Measurements from ENCODE around the gene CDH23.

CDH23 gene

DNA sequence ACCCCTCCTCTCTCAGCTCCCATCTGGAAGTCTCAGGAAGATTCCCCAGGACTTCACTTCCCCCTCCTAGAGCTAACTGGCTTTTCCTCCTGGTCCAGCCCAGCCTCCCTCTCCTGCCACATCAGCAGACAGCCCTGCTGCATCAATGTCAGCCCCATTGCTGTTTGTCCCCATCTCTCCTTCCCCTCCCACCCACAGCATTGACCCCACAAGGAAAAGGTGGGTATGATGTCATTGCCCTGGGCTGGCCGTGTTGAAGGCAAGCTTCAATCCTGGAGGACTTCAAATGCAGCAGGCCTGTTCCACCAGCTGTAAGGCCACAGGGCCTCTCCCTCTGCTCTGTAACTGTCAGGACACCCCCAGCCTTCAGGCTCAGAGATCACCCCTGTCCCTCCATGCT lies 256.3 kb downstream of the CDH23 start:
- DNase-seq (ENCODE audit: low read depth in 1 of 2, low spot score in 1 of 2), result no peak
- in situ Hi-C loops (cut with HindIII; ENCODE audit: low pct_unique_long_range_greater_than_20kb, low sequenced_read_pairs), result no loop called here

DNA sequence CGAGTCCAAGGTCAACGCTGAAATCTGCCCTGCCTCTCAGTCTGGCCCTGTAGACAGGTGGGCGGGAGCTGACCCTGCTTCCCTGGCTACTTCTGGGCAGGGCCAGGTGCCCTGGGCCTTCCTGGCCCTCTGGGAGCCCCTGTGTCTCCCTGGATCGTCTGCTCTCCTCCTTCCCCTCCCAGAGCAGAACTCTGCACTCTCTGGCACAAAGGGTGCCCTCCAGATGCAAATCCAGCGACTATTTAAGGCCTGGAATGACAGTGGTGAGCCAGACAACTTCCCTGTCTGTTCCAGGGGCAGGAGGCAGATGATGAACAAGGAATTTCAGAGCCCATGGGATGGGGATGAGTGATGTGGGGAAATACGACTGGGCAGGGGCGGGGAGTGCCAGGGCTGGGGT lies 259.5 kb downstream of the CDH23 start:
- in situ Hi-C loops (cut with HindIII; ENCODE audit: low pct_unique_long_range_greater_than_20kb, low sequenced_read_pairs), result no loop called here
- TF ChIP-seq JUND (IDR thresholded peaks at IDR 0.05; ENCODE audit: low read depth), result no peak
- DNase-seq (ENCODE audit: low read depth in 1 of 2, low spot score in 1 of 2), result no peak

More for the DNA sequence above, 256.3 kb downstream of the CDH23 start:
- TF ChIP-seq JUND (IDR thresholded peaks at IDR 0.05; ENCODE audit: low read depth), result no peak

DNA sequence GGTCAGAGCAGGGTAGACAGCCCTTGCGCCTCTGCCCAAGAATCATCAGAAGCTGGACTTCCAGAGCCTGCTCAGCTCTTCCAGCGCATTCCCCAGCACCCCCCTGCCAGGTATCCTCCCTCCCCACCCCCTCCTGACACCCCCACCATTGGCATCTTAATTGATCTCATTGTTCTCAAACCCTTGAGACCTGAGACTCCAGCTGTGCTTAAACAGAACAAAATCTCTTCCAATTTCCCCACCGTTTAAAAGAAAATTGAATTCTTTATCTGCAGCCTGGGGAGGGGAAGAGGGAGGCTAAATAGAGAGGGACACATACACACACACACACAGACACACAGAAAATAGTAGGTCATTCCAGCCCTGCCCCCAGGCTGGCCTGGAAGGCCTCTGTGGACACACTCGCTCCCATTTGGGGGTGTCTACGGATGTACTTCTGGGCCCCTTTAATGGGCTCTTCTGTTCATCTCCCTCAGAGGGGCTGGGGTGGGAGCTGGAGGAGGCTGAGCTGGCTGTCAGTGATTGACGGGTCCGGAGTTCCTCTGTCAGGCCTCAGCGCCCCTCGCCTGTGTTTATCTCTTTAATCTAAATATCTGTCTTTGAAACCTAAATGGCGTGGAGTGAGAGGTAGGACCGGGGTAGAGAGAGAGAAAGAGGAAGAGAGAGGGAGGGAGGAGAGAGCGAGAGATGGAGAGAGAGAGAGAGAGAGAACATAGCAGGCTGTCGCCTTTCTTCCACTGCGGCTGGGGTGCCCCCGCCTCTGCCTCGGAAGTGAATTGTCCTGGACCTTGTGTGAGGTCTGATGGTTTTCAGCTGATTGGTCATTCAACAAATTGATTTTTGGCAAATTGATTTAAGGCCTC lies 261.1 kb downstream of the CDH23 start:
- in situ Hi-C loops (cut with HindIII; ENCODE audit: low pct_unique_long_range_greater_than_20kb, low sequenced_read_pairs), result no loop called here
- TF ChIP-seq JUND (IDR thresholded peaks at IDR 0.05; ENCODE audit: low read depth), result no peak
- no peak for DNase-seq (ENCODE audit: low read depth in 1 of 2, low spot score in 1 of 2)

DNA sequence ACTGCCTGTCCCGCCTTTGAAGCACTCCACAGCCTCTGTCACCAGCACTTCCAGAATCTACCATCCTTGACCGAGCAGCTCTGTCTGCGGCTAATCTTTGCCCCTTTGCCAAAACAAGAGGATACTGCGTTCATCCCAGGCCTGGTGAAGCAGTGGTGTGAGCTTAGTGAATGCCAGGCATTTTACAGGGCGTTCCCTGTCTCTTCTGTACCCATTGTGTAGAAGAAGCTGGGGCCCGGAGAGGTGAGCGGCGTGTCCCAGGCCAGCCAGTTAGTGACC lies 261.7 kb downstream of the CDH23 start:
- no peak for TF ChIP-seq JUND (IDR thresholded peaks at IDR 0.05; ENCODE audit: low read depth)
- in situ Hi-C loops (cut with HindIII; ENCODE audit: low pct_unique_long_range_greater_than_20kb, low sequenced_read_pairs), result no loop called here
- DNase-seq (ENCODE audit: low read depth in 1 of 2, low spot score in 1 of 2), result no peak

DNA sequence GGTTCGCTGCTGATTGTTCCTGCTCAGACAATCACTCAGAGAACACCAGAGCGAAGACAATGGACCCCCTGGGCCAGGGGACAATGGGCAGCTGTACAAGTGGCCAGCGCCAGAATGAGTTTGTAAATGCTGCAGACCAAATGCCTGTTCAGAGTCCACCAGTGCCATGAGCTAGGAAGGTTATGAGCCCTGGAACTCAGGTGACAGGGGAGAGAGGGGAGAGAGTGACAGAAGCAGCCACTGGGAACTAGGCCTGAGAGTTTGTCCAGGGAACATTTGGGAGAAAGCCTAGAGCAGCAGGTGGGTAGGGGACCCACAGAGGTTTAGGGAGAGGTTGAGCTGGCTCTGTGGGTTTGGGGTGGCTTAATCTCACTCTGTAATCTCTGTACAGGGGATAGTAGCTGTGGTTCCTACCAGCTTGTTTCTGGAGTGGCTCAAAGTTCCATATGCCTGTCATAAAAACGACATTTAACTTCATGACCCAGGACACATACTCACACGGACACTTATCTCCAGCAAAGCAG lies 262.5 kb downstream of the CDH23 start:
- TF ChIP-seq JUND (IDR thresholded peaks at IDR 0.05; ENCODE audit: low read depth), result no peak
- DNase-seq (ENCODE audit: low read depth in 1 of 2, low spot score in 1 of 2), result no peak
- in situ Hi-C loops (cut with HindIII; ENCODE audit: low pct_unique_long_range_greater_than_20kb, low sequenced_read_pairs), result no loop called here

DNA sequence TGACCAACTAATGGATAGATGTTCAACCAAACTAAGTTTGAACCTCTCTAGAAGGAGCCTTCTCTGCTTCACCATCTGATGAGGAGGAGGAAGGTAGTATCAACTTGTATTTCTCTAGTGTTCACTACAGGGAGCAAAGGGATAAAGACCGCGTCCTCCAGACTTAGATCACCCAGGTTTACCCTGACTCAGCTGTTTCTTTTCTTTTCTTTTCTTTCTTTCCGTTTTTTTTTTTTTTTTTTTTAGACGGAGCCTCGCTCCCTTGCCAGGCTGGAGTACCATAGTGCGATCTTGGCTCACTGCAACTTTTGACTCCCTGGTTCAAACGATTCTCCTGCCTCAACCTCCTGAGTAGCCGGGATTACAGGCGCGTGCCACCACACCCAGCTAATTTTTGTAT lies 263.0 kb downstream of the CDH23 start:
- TF ChIP-seq JUND (IDR thresholded peaks at IDR 0.05; ENCODE audit: low read depth), result no peak
- no peak for DNase-seq (ENCODE audit: low read depth in 1 of 2, low spot score in 1 of 2)
- in situ Hi-C loops (cut with HindIII; ENCODE audit: low pct_unique_long_range_greater_than_20kb, low sequenced_read_pairs), result no loop called here

DNA sequence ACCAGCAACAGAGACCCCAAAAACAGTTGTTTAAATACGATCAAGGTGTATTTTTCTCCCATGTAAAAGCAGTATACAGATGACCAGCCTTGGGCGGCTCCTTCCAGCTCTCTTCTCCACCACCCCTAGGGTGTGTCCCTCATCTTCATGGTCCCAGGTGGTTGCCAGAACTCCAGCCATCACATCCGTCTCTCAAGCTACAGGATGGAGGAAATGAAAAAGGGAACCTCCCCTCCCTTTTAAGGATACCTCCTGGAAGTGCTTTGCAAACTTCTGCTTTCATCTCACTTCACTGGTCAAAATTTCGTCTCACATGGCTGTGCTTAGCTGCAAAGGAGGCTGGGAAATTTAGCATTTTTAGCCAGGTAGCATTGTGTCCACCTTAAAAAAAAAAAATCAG lies 263.6 kb downstream of the CDH23 start:
- in situ Hi-C loops (cut with HindIII; ENCODE audit: low pct_unique_long_range_greater_than_20kb, low sequenced_read_pairs), result no loop called here
- TF ChIP-seq JUND (IDR thresholded peaks at IDR 0.05; ENCODE audit: low read depth), result no peak
- DNase-seq (ENCODE audit: low read depth in 1 of 2, low spot score in 1 of 2), result no peak

DNA sequence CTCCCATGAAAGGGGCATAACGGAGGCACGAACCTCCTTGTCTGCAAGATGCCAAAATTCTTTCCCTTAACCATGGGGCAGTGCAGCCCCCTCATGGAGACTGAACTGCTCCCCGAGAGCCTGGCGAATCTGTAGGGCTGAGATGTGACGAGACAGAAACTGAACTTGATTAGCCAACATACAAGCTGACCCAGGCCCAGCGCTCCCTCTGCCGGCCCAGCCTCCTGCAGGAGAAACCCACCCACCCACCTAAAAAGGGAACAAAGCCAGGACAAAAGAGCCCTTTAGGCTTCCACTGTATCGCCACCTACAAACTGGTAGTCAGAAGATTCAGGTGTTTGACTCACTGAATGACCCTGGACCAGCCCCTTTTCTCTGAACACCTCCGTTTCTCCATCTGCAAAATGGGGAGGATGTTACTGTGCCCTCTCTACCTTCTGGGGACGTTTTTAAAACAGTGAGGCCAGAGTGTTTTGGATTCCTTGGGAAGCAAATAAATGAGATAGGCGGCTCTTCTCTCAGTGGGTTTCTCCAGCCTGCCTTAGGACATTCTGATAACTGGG lies 264.4 kb downstream of the CDH23 start:
- no peak for DNase-seq (ENCODE audit: low read depth in 1 of 2, low spot score in 1 of 2)
- no peak for TF ChIP-seq JUND (IDR thresholded peaks at IDR 0.05; ENCODE audit: low read depth)
- in situ Hi-C loops (cut with HindIII; ENCODE audit: low pct_unique_long_range_greater_than_20kb, low sequenced_read_pairs), result no loop called here

DNA sequence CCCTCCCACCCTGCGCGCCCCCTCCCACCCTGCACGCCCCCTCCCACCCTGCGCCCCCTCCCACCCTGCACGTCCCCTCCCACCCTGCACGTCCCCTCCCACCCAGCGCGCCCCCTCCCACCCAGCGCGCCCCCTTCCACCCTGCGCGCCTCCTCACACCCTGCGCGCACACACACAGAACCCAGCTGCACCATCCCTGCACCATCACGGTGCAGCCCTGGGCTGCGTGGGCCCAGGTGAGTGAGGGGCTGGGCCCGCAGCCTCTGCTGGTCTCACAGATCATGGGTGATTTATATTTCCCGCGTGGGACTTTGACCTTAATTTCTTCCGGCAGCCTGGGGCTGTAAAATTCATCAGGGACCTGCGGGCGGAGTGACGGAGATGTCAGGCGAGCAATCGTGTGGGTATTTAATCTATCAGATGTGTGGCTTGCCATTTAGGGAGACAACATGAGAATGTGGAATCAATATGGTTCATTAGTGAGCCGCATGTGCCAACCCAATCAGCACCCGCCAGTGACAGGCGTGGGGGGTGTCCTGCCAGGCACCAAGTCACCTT lies 265.1 kb downstream of the CDH23 start:
- DNase-seq (ENCODE audit: low read depth in 1 of 2, low spot score in 1 of 2), result no peak
- in situ Hi-C loops (cut with HindIII; ENCODE audit: low pct_unique_long_range_greater_than_20kb, low sequenced_read_pairs), result no loop called here
- no peak for TF ChIP-seq JUND (IDR thresholded peaks at IDR 0.05; ENCODE audit: low read depth)

DNA sequence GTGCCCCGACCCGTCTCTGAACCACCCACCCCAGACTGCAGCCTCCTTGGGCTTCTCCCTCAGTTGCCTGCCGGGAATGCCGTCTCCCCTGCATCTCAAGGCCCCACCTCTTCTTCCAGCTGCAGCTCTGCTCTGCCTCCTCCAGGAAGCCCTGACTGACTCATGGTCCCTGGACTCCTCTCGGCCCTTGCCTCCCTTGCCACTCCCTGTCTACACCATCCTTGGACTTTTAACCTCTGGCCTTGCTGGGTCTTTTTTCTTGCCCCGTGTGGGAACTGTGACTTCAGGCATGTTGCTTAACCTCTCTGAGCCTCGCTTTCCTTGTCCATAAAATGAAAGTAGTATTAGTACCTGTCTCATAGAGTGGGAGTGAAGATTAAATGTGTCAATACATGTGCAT lies 266.6 kb downstream of the CDH23 start:
- no peak for DNase-seq (ENCODE audit: low read depth in 1 of 2, low spot score in 1 of 2)
- TF ChIP-seq JUND (IDR thresholded peaks at IDR 0.05; ENCODE audit: low read depth), result no peak
- in situ Hi-C loops (cut with HindIII; ENCODE audit: low pct_unique_long_range_greater_than_20kb, low sequenced_read_pairs), result no loop called here

DNA sequence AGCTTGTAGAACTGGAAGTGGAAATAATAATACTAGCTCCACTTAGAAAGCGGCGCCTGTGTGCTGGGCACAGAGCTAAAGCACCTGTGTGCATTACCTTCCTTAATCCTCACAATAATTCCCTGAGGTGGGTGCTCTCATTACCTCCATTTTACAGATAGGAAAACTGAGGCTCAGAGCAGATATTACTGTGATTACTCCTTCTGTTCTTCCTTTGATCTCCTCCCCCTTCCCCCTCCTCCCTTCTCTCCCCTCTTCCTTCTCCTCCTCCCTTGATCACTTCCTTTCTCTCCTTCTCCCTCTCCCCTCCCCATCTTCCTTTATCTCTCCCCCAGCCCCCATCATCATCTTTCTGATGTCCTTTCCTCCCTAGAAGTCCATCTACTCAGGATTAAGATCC lies 267.9 kb downstream of the CDH23 start:
- no peak for DNase-seq (ENCODE audit: low read depth in 1 of 2, low spot score in 1 of 2)
- in situ Hi-C loops (cut with HindIII; ENCODE audit: low pct_unique_long_range_greater_than_20kb, low sequenced_read_pairs), result no loop called here
- no peak for TF ChIP-seq JUND (IDR thresholded peaks at IDR 0.05; ENCODE audit: low read depth)

DNA sequence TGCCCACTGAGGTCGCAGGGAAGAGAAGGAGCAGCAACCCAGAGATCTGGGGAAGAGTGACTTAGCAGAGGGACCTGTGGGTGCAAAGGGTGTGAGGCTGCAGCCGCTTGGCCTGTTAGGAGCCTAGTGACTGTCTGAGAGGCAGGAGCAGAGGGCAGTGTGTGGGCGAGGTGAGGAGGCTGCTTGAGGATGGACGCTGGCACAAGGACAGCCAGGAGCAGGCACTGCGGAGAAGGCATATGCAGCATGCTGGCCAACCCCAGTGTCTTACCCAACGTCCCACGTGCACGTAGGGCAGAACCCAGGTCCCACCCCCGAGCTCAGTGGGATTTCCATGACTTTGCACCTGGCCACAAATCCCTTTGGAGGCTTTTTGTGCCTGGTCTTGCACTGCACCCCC lies 268.7 kb downstream of the CDH23 start:
- in situ Hi-C loops (cut with HindIII; ENCODE audit: low pct_unique_long_range_greater_than_20kb, low sequenced_read_pairs), result no loop called here
- TF ChIP-seq JUND (IDR thresholded peaks at IDR 0.05; ENCODE audit: low read depth), result no peak

DNA sequence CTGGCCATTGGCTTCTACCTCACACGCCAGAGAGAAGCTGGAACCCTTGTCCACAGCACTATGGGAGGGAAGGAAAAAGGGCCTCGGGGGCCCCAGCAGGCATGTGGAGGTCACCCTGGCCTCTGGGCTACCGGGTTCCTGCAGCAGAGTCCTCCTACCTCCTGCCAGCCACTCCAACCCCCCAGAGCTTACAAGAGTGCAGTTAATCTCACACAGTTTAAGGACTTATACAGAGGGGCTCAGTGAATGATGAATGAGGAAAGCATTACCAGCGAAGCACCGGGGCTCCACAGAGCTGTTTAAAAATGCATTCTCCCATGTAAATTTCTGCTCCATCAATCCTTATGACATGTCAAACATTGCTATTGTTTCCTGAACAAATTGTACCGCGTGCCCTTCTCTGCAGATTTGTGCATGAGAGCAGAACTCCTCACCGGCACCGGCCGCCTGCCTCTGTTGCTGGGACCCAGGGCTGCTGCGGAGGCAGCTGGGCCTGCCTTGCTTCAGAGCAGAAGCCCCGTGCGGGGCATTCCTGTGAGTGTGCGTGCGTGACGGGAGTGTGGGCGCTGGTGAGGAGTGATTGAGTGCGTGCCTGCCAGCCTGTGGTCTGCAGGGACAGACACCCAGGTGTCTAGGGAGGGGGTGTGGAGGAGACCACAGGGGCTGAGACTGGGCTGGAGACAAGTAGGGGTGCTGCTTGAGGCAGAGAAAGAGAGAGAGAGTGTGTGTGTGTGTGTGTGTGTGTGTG lies 270.1 kb downstream of the CDH23 start:
- TF ChIP-seq JUND (IDR thresholded peaks at IDR 0.05; ENCODE audit: low read depth), result no peak
- in situ Hi-C loops (cut with HindIII; ENCODE audit: low pct_unique_long_range_greater_than_20kb, low sequenced_read_pairs), result no loop called here
- no peak for DNase-seq (ENCODE audit: low read depth in 1 of 2, low spot score in 1 of 2)

More for the DNA sequence above, 268.7 kb downstream of the CDH23 start:
- DNase-seq (ENCODE audit: low read depth in 1 of 2, low spot score in 1 of 2), result no peak

Measured in T47D (cell line).